Skin of body (tissue), 2 donors: ENCODE results near the gene MAGEB18. TPM values are rescaled to one million over a fixed set of nuclear protein-coding genes. Genes with fewer than 3 reads are reported as not detected.

ENCODE experiments used
- DNase-seq: peaks from one replicate; lab custom pipeline; 2025; lab: John Stamatoyannopoulos, UW
- total RNA-seq: library from RNA; depleted of rRNA; stranded (reverse); fragments of >200 nt; gene quantifications from one replicate; pipeline ENCODE4 v1.2.3, GENCODE V29; 2014

Gene MAGEB18
- total RNA-seq, result not detected

DNA sequence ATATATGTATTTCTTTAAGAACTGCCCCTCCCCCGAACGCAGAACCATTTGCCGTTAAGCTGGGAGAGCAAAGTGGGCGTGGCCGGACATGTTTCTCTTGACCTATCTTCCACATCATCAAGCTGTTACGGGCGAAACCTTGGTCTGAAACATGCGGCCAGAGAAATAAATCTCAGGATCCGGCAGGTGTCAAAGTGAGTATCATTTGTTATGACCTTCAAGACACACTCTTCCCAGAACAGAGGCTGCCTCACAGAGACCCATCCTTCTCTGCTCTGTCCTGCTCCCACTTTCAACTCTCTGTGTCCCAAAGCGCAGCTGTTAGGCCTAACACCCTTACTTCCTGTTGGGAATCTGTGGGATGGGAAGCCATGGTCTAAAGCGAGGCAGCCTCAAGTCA is at the start of gene MAGEB18:
Gene MAGEB18, plus strand, starts transcription at position 70 of the 400 bp plus-strand sequence. CDS start 643 bp downstream, outside the sequence.
- no peak for DNase-seq

DNA sequence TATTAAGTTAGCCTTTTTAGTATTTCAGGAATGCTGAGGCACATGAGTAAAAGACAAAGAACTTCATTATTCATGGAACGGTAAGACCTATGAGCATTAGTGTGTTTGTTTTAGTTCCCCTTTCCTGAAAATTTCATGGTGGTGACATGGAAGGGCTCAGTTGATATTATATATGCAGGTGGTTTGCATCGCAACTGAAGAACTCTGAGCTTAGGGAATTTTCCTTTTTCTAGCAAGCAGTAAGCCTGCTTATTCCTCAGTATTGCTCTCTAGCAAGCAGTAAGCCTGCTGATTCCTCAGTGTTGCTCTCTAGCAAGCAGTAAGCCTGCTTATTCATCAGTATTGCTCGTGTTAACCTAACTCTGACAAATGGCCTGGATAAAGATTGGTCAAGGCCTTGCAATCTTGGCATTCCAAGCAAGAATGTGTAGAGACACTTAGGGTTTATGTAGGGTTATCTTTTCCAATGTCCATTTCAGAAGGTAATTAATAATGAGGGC is 37.7 kb upstream of the MAGEB18 start:
- DNase-seq, result no peak

- DNase-seq, result no peak
Observed at GRCh38 chrX:26109142-26109541, 29.0 kb upstream of the MAGEB18 start.

GRCh38 chrX:26146024-26146423 is 7.9 kb downstream of the MAGEB18 start:
- no peak for DNase-seq

DNA sequence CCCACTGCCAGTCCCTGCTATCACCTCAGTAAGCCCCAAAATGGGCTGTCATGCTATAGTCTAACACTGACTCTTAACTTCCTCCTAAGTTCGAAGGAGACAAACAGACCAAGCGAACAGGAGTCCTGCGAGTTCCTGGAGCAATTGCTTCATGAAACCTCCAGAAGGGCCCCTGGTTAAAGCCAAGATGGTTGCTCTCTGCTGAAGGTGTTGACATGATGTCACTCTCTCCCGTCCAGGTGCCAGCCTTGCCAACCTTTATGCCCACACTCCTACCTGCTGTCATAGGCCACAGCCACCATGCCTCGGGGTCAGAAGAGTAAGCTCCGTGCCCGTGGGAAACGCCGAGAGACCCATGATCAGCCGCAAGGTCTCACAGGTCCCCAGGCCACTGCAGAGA is 22.2 kb downstream of the MAGEB18 start, which contains the start of gene MAGEB6B:
Gene MAGEB6B, plus strand, starts transcription at position 301 of the 400 bp plus-strand sequence. Its CDS starts 0 bp downstream, at position 301.
- DNase-seq, result no peak

Other genes starting within 250 kb of the MAGEB18 start
- gene MAGEB6B, start 22.3 kb downstream of the MAGEB18 start, total RNA-seq, result not detected
- not detected for gene MAGEB6, start 54.1 kb downstream of the MAGEB18 start, total RNA-seq
- gene MAGEB5, start 77.8 kb downstream of the MAGEB18 start, total RNA-seq, result not detected